Peyer's patch (tissue), 4 donors: ENCODE measurements around the gene DGKI. TPM values are rescaled to one million over a fixed set of nuclear protein-coding genes. Genes with fewer than 3 reads are reported as not detected.

Source experiments
- DNase-seq, 3 donors: peaks; one replicate each; pipeline ENCODE4 v3.0.0-alpha.2; 2017 to 2019
- H3K27ac ChIP-seq, 4 donors: fragments of 200-600 bp; sonication (generic); one replicate each; pipeline ENCODE4 v1.5.1; 2016 to 2019
- H3K27me3 ChIP-seq, 2 donors: fragments of 200-600 bp; sonication (generic); one replicate each; pipeline ENCODE4 v1.5.1; 2019
- H3K36me3 ChIP-seq, 3 donors: fragments of 200-600 bp; sonication (generic); one replicate each; pipeline ENCODE4 v1.5.1; 2016 to 2019
- H3K4me1 ChIP-seq, 4 donors: fragments of 200-600 bp; sonication (generic); one replicate each; pipeline ENCODE4 v1.5.1; 2016 to 2019
- H3K4me3 ChIP-seq, 4 donors: fragments of 200-600 bp; sonication (generic); 1 replicate in 3 of 4; 2 replicates in 1 of 4; pipeline ENCODE4 v1.5.1; 2016 to 2019; ENCODE audit warnings: mild to moderate bottlenecking in 1 of 4
- H3K9me3 ChIP-seq, 4 donors: fragments of 200-600 bp; sonication (generic); one replicate each; pipeline ENCODE4 v1.5.1; 2016 to 2019; ENCODE audit warnings: mild to moderate bottlenecking in 1 of 4
- CTCF ChIP-seq, 6 experiments: fragments of 450-650 bp in 4 of 6; fragments of 200-600 bp in 2 of 6; sonication (generic) in 1 of 6; IDR thresholded peaks; one replicate each; pipeline ENCODE4 v1.5.1; 2017 to 2019; ENCODE audit warnings: antibody characterized with exemption in 6 of 6, mild to moderate bottlenecking in 3 of 6, moderate library complexity in 1 of 6
- POLR2A ChIP-seq, 2 donors: fragments of 450-650 bp; IDR thresholded peaks; one replicate each; pipeline ENCODE4 v1.5.1; 2017; ENCODE audit warnings: antibody characterized with exemption in 2 of 2, mild to moderate bottlenecking in 2 of 2, moderate library complexity in 2 of 2
- total RNA-seq, 4 donors: library from RNA; depleted of rRNA; stranded (reverse); fragments of >200 nt; gene quantifications; one replicate each; pipeline ENCODE4 v1.1.0, GENCODE V29; 2016

The DGKI gene
- total RNA-seq, 4 donors from 2014 or later, result 0.19 to 0.40 (median 0.35) TPM; not detected in 1

DNA sequence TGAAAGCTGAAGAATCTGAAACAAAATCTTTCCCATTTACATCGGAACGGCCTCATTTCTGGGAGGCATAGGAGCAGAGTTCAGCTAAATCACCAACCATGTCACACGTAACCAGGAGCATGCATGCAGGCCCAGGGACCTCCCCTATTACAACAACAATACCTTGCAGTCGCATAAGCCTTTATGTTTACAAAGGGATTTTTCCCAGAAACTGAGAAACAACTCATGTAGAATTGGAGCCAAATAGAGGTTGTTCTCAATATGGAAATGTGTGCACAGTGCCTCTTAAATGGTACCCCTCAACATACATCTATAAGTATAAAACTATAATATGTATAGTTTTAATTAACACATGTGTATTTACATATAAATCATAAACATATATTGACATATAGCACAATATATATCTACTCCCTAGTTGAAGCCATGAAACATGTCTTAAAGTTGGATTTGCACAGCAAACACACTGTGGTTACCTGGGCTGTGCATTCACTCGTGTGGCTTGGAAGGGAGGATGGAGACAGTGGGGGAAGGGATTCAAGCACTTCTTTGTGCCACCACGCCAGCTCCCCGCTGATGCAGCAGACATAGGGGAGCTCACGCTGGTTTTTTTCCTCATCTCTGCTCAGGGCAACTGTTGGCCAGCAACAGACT is 35.0 kb upstream of the DGKI start:
- TF ChIP-seq CTCF (IDR thresholded peaks at IDR 0.05) (no peak), POLR2A (IDR thresholded peaks at IDR 0.05) (no peak)
- DNase-seq, result no peak
- Histone ChIP-seq H3K4me1 (no peaks in the 10 kb centered on the region), H3K27me3 (no peaks in the 10 kb centered on the region), H3K4me3 (no peak overlapping the region), H3K27ac (no peak overlapping the region), H3K36me3 (peaks cover 0 to 88% (median 10%) of the 10 kb centered on the region in 3 donors), H3K9me3 (no peaks in the 10 kb centered on the region)

DNA sequence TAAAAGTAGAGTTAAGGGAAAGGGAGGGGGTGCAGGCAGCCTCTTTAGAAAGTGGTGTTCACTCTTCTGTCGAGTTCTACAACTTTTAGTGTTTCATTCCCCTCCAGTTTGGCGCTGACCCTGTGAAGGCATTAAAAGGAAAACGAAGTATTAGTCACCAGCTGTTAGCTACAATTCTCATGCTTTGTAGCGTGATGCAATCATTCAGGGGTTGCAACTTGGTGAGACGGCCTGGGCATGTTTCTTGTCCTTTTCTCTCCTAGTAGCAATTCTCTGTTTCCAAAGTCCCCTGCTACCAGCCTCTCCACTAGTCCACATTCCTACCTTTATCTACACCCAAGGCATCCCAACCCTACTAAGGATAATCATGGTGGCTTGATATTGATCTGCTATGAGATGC is 33.7 kb upstream of the DGKI start:
- TF ChIP-seq CTCF (IDR thresholded peaks at IDR 0.05) (no peak), POLR2A (IDR thresholded peaks at IDR 0.05) (no peak)

GRCh38 chr7:137879357-137880158 is 32.8 kb upstream of the DGKI start:
- Histone ChIP-seq H3K36me3 (peaks cover 0 to 84% (median 10%) of the 10 kb centered on the region in 3 donors), H3K4me1 (no peaks in the 10 kb centered on the region)
- no peak for DNase-seq

More for the DNA sequence above, 33.7 kb upstream of the DGKI start:
- Histone ChIP-seq H3K27me3 (no peaks in the 10 kb centered on the region), H3K4me1 (no peaks in the 10 kb centered on the region), H3K4me3 (no peak overlapping the region), H3K27ac (no peak overlapping the region), H3K9me3 (no peaks in the 10 kb centered on the region), H3K36me3 (peaks cover 0 to 88% (median 10%) of the 10 kb centered on the region in 3 donors)
- DNase-seq, result no peak

DNA sequence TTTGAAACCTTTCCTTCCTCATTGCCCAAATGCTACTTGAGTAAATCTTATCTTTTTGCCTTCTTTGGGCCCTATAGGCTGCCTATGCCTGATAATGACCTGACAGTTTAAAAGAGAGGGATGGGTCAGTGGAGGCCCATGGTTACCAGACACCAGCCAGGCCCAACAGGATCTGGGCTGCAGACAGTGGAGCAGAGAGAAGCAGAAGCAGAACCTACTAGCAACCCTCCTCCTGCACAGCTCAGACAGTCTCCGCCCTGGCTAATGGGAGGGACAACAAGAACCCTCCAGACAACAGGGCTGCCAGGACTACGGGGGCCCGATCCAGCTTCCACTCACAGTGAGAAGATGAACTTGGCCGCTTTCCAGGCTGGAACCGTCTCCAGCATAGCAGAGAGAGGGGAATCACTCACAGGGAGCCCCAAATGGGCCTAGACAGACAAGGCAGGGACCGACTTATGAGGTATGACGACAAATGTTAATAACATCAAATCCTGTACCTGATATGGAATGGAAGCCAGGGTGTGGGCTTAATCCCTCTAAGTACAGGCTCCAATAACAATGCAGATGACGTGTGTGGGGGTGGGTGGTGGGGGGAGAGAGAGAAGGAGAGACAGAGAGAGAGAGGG is 31.7 kb upstream of the DGKI start:
- Histone ChIP-seq H3K27me3 (no peaks in the 10 kb centered on the region), H3K36me3 (peaks cover 0 to 84% (median 10%) of the 10 kb centered on the region in 3 donors), H3K4me3 (no peak overlapping the region), H3K27ac (peak overlapping the region in 1 of 4 donors; percentile 26), H3K9me3 (no peaks in the 10 kb centered on the region), H3K4me1 (no peaks in the 10 kb centered on the region)
- peak in 2 of 3 donors; percentile 21 to 68 for DNase-seq
- no peak for TF ChIP-seq CTCF (IDR thresholded peaks at IDR 0.05)
- no peak for TF ChIP-seq POLR2A (IDR thresholded peaks at IDR 0.05)

More at GRCh38 chr7:137879357-137880158, 32.8 kb upstream of the DGKI start:
- TF ChIP-seq CTCF (IDR thresholded peaks at IDR 0.05) (no peak), POLR2A (IDR thresholded peaks at IDR 0.05) (no peak)
- no peaks in the 10 kb centered on the region for H3K27me3 ChIP-seq
- H3K27ac ChIP-seq, result no peak overlapping the region
- no peaks in the 10 kb centered on the region for H3K9me3 ChIP-seq
- no peak overlapping the region for H3K4me3 ChIP-seq

DNA sequence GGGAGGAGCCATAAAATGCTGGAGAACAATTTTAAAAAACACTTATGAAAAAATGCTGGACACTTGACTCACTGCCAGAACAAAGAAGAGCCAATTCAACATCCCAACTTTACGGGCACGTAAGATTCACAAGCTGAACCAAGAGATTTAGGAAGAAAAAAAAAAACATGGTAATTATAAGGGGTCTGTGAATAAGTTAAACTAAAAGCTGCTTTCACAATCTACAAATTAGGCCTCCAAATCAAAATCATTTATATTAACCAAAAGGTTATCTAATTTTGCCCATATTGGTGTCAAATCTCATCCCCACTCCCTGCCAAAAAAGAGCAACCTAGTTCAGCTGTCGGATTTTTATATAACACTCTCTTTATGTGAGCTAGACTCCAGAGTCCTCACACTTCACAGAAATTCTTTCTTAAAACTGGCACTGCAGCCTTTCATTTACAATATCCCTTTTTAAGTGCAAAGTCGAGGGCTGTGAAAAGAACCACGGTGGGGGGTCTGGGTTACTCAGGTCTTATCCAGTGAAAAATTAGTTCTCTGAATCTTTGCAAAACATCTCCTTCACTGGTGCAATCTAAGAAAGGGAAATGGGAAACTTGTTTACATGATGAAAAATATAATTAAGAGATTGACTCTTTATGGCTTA is 30.4 kb upstream of the DGKI start:
- Histone ChIP-seq H3K36me3 (peaks cover 0 to 75% (median 7%) of the 10 kb centered on the region in 3 donors), H3K27me3 (no peaks in the 10 kb centered on the region), H3K4me3 (no peak overlapping the region), H3K4me1 (no peaks in the 10 kb centered on the region), H3K9me3 (no peaks in the 10 kb centered on the region), H3K27ac (no peak overlapping the region)
- TF ChIP-seq CTCF (IDR thresholded peaks at IDR 0.05), result no peak
- no peak for DNase-seq
